DMS 273 (cell line): Measurements from ENCODE around the gene SOX15.
A peak's percentile ranks its signal among the peaks of the same experiment; 100 is the strongest.
"Not testable (repeated sequence)": the region's sequence is repeated elsewhere in the genome, so short reads cannot be mapped to it uniquely, and the experiment has no call there.

Experiments
- DNase-seq: peaks from one replicate; lab custom pipeline; 2025; ENCODE audit not compliant: unreplicated experiment; lab: John Stamatoyannopoulos, UW

SOX15 gene

GRCh38 chr17:7611635-7612293, 21.9 kb upstream of the SOX15 start:
- no peak for DNase-seq

GRCh38 chr17:7610641-7611040, 20.7 kb upstream of the SOX15 start:
- DNase-seq, result no peak

GRCh38 chr17:7606280-7606679, 16.4 kb upstream of the SOX15 start:
- DNase-seq, result no peak

DNA sequence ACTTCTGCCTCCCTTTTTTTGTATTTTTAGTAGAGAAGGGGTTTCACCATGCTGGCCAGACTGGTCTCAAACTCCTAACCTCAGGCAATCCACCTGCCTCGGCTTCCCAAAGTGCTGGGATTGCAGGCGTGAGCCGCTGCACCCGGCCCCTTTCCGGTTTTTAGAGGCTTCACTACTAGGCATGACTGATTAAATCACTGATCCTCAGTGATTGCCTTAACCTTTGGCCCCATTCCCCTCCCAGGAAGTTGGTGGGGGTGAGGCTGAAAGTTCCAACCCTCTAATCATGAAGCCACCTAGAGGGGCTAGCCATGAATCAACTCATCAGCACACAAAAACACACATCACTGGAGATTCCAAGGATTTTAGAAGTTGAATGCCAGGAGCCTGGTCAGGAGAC, 7.7 kb upstream of the SOX15 start:
- not testable (repeated sequence) for DNase-seq

- DNase-seq, result no peak
Observed at GRCh38 chr17:7593296-7593695, 3.4 kb upstream of the SOX15 start.

GRCh38 chr17:7592422-7593021, 2.6 kb upstream of the SOX15 start:
- no peak for DNase-seq

DNA sequence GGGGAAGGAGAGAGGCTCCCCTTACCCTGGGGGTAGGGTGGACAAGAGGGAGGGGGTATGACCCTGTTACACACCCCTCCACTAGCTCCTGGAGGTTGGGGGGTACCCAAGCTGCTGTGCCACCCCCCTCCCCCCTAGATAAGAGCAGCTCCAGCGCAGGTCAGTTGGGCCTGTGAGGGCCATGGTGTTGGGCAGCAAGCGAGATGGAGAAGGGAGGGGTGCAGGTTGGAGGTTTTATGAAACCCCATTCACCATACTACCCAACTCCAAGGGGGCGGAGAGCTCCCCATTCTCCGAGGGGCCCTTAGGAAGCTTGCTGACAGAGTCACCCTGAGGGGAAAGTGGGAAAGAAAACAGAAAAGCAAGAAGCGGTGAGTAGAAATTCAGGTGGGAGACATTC, 1.7 kb upstream of the SOX15 start:
- DNase-seq, result no peak

GRCh38 chr17:7590743-7591142, 849 bp upstream of the SOX15 start:
- no peak for DNase-seq

- peak; percentile 81 for DNase-seq
Observed at GRCh38 chr17:7589204-7589868, 558 bp downstream of the SOX15 start.

GRCh38 chr17:7588553-7589203, 1.2 kb downstream of the SOX15 start:
- DNase-seq, result no peak

DNA sequence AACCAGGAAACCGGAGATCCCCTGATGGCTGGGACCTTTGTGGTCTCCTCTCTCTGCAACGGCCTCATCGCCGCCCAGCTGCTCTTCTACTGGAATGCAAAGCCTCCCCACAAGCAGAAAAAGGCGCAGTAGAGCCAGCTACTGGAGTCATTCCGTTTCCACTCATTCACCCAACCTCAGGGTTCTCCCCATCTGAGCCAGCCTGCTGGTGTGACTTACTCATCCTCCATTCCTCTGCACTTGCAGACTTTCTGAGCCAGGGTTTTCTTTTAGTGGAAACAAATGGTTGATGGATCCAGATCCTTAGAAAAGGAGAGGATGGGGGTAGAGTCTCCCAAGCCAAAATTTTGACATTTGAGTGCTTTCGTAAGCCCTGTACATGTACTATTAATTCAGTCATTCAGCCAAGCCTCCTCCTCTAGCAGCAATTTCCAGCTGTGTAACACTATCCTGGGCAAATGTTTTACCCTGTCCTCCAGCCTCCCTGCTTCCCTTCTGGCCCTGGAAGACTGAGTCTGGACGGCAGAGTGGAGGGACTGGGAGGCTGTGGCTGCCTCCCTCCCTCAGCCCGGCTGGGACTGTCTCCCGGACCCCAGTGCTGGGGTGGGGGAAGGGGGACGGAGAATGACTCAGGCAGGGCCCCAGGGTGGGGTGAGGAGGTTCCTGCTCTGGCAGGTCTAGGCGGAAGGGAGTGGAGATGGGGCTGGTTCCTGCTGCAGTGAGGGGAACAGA, 2.3 kb downstream of the SOX15 start:
- DNase-seq, result no peak

GRCh38 chr17:7586673-7587419, 3.0 kb downstream of the SOX15 start:
- peak; percentile 52 for DNase-seq

- peak; percentile 97 for DNase-seq
Observed at GRCh38 chr17:7583253-7584109, 6.4 kb downstream of the SOX15 start, which contains the start of gene MPDU1. MPDU1 (plus strand) TSS chr17:7583852; CDS start chr17:7583863, 11 bp downstream.

DNA sequence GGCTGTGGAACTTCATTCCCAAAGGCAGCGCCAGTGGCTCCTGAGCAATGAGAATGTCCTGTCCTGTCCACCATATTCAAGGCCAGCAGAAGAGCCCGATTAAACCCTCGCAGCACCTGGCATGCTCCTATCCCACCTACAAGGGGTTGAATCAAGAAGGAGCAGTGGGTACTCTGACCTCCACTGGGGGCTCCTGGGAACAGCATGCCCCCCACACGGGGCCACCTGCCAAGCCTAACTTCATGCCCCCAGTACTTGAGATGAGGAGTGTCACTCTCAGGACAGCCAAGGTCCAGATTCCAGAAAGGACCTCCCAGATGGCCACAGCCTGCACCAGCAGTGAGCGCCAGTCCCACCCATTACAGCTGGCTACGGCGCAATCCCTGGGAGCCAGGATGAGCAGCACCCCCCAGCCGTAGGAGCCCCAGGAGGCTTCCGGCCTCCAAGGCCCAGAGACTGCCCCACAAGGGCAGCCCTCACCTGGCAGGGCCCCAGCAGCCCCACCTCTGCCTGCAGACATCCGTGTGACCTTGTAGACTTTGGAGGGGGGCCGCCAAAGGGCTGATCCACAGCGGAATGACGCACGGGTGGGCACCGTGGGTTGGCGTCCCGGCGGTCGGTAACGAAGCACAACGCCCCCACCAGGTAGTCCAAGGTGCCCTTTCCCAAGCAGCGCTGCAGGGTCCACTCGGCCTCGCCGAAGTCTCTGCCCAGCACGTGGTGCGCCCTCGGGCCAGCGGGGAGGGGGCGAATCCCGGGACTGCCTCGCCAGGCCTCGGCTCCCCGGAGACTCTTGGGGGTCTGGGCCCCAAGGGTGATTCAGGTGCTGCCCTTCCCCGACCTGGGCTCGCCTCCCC, 7.3 kb downstream of the SOX15 start:
- DNase-seq, result no peak

DNA sequence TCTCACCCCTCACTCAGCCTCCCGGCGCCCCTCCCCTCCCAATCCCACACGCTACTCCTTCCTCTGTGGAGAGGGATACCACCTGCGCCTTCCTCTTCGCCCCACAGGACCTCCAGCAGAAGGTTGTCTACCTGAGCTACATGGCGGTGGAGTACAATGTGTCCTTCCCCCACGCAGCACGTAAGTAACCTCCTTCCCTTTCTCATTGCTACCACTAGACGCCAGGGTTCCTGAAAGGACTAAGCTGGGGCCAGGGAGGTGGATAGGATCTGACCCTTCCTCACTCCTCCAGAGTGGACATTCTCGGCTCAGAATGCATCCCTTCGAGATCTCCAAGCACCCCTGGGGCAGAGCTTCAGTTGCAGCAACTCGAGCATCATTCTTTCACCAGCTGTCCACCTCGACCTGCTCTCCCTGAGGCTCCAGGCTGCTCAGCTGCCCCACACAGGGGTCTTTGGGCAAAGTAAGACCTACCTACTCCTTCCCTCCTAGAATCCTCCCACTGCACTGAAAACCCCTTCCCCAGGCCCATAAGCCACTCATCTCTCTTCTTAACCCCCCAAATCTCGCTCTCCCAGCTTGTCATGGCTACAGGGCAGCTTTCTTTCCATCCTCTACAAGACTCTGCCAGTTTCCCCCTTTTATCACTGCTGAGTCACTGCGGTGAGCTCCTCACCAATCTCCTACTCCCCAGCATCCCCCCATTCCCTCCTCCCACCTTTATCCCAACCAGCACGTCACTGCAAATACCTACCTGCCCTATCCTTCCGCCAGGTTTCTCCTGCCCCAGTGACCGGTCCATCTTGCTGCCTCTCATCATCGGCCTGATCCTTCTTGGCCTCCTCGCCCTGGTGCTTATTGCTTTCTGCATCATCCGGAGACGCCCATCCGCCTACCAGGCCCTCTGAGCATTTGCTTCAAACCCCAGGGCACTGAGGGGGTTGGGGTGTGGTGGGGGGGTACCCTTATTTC, 9.0 kb downstream of the SOX15 start:
- DNase-seq, result no peak

GRCh38 chr17:7579834-7580603, 9.9 kb downstream of the SOX15 start:
- peak; percentile 73 for DNase-seq
